ENCODE results near the gene SPEN. TPM values are rescaled to one million over a fixed set of nuclear protein-coding genes. Genes with fewer than 3 reads are reported as not detected.

Gene SPEN
- total and polyA plus RNA-seq, 9 of the 15 experiments (the other 6 are each of a cell fraction or from before 2014, with no cell fraction given), result 5.7 to 87.5 (median 27.2) TPM

DNA sequence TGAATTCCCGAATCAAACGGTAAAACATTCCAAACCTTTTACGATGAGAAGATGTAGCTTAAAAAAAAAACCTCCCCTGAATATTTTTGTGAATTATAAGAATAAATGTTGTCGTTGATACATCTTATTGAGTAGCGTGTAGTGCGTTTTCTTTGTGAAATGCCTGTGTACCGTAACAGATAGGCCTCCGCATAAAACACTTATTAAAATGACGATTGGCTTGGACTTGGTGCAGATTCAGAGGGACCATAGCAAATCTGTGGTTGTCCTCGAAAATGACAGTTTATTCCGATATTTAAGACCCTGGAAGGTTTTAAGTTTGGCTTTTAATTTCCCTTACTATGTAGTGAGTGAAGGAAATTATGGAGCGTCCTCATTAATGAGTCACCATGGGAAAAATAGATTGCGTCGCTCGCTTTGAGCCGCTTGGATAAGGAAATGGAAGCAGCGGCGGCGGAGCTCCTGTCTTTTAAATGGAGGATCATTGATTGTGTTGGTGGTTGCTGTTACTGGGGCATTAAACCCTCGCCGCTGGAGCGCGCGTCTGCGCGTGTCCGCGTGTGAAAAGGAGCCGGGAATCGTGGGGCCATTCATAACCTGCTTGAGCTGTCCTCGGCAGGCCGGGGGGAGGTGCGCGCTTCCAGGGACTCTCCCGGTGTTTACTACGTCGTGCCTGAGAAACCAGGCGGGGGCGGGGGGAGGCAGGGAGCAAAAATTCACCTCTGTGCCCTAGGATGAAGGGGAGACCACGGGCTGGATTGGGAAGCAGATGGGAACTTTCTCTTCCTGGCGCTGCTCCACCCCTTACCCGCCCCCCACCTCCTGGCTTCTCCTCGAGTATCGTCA lies 1.6 kb downstream of the SPEN start (continued):
- TF ChIP-seq, protein P1, sequence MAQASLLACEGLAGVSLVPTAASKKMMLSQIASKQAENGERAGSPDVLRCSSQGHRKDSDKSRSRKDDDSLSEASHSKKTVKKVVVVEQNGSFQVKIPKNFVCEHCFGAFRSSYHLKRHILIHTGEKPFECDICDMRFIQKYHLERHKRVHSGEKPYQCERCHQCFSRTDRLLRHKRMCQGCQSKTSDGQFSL (CRISPR knock-in tag; IDR thresholded peaks at IDR 0.05), result no peak
- TF ChIP-seq, protein P1 (tag; IDR thresholded peaks at IDR 0.05), result no peak
- TF ChIP-seq RNF2 (IDR thresholded peaks at IDR 0.05), result no peak; the same call in 1 of the 2 replicates
- no peak for TF ChIP-seq MBD2 (IDR thresholded peaks at IDR 0.05; ENCODE audit: borderline replicate concordance, low read depth)
- TF ChIP-seq HSF4 (CRISPR knock-in tag; IDR thresholded peaks at IDR 0.05; ENCODE audit: borderline replicate concordance), result no peak
- TF ChIP-seq, protein P2, sequence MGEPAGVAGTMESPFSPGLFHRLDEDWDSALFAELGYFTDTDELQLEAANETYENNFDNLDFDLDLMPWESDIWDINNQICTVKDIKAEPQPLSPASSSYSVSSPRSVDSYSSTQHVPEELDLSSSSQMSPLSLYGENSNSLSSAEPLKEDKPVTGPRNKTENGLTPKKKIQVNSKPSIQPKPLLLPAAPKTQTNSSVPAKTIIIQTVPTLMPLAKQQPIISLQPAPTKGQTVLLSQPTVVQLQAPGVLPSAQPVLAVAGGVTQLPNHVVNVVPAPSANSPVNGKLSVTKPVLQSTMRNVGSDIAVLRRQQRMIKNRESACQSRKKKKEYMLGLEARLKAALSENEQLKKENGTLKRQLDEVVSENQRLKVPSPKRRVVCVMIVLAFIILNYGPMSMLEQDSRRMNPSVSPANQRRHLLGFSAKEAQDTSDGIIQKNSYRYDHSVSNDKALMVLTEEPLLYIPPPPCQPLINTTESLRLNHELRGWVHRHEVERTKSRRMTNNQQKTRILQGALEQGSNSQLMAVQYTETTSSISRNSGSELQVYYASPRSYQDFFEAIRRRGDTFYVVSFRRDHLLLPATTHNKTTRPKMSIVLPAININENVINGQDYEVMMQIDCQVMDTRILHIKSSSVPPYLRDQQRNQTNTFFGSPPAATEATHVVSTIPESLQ (CRISPR knock-in tag; IDR thresholded peaks at IDR 0.05), result peak; percentile 21; the same call in 1 of the 2 replicates
- TF ChIP-seq GTF2A2 (tag; IDR thresholded peaks at IDR 0.05), result no peak
- TF ChIP-seq FOSL1 (tag; conservative IDR thresholded peaks at IDR 0.05), result peak; percentile 68; the same call in 1 of the 2 replicates
- TF ChIP-seq PTTG1 (tag; IDR thresholded peaks at IDR 0.05; ENCODE audit: low read depth), result no peak
- no peak for TF ChIP-seq EZH2 (IDR thresholded peaks at IDR 0.05; ENCODE audit: borderline replicate concordance, low read depth, low read length)
- TF ChIP-seq ZFP1 (CRISPR knock-in tag; IDR thresholded peaks at IDR 0.05), result no peak
- no peak for TF ChIP-seq ARHGAP35 (IDR thresholded peaks at IDR 0.05; ENCODE audit: partially characterized antibody)
- TF ChIP-seq RCOR1 (IDR thresholded peaks at IDR 0.05; ENCODE audit: borderline replicate concordance in 1 of 2, low read depth in 2 of 2, low read length in 2 of 2), result peak in 1 of 2 experiments; percentile 15; a peak in 1 of 4 replicates
- TF ChIP-seq RBM39 (optimal IDR thresholded peaks at IDR 0.05; ENCODE audit: low read depth, low read length), result no peak
- no peak for TF ChIP-seq ZKSCAN3 (CRISPR knock-in tag; IDR thresholded peaks at IDR 0.05)
- TF ChIP-seq ZNF184 (CRISPR knock-in tag; IDR thresholded peaks at IDR 0.05), result no peak
- TF ChIP-seq, protein P3, sequence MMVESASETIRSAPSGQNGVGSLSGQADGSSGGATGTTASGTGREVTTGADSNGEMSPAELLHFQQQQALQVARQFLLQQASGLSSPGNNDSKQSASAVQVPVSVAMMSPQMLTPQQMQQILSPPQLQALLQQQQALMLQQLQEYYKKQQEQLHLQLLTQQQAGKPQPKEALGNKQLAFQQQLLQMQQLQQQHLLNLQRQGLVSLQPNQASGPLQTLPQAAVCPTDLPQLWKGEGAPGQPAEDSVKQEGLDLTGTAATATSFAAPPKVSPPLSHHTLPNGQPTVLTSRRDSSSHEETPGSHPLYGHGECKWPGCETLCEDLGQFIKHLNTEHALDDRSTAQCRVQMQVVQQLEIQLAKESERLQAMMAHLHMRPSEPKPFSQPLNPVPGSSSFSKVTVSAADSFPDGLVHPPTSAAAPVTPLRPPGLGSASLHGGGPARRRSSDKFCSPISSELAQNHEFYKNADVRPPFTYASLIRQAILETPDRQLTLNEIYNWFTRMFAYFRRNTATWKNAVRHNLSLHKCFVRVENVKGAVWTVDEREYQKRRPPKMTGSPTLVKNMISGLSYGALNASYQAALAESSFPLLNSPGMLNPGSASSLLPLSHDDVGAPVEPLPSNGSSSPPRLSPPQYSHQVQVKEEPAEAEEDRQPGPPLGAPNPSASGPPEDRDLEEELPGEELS (CRISPR knock-in tag; IDR thresholded peaks at IDR 0.05; ENCODE audit: borderline replicate concordance), result peak; percentile 78; the same call in 1 of the 2 replicates
- TF ChIP-seq KAT2B (IDR thresholded peaks at IDR 0.05; ENCODE audit: low read depth, low read length), result no peak
- TF ChIP-seq SIN3A (IDR thresholded peaks at IDR 0.05; ENCODE audit: borderline replicate concordance in 2 of 2, control insufficient read depth in 1 of 2, low read depth in 2 of 2, low read length in 2 of 2), result peak; percentile 12 to 67; a peak in 2 of 4 replicates
- TF ChIP-seq TCF7L2 (IDR thresholded peaks at IDR 0.05; ENCODE audit: low read depth, low read length), result no peak
- no peak for TF ChIP-seq XRCC4 (IDR thresholded peaks at IDR 0.05; ENCODE audit: extremely low read depth, insufficient read depth, insufficient read length)
- no peak for TF ChIP-seq RBM17 (IDR thresholded peaks at IDR 0.05; ENCODE audit: borderline replicate concordance, low read depth, low read length)

Data from K562 (cell line).